Esophagus muscularis mucosa (tissue), 4 donors: ENCODE measurements around the gene A2M. TPM values are rescaled to one million over a fixed set of nuclear protein-coding genes. Genes with fewer than 3 reads are reported as not detected.

Source experiments
- DNase-seq: peaks from one replicate; pipeline ENCODE4 v3.0.0-alpha.2; 2017; ENCODE audit errors: extremely low spot score
- H3K27ac ChIP-seq, 4 donors: fragments of 200-600 bp; sonication (generic); replicated peaks in 1 of 4; 1 replicate in 3 of 4; 2 replicates in 1 of 4; pipeline ENCODE4 v1.5.1; 2016 to 2019; ENCODE audit warnings: mild to moderate bottlenecking in 1 of 4
- H3K27me3 ChIP-seq, 4 donors: fragments of 200-600 bp; sonication (generic); one replicate each; pipeline versions ENCODE4 v1.5.1 to v1.6.0; 2016 to 2019
- H3K36me3 ChIP-seq, 4 donors: fragments of 200-600 bp; sonication (generic); one replicate each; pipeline ENCODE4 v1.5.1; 2016 to 2019
- H3K4me1 ChIP-seq, 4 donors: fragments of 200-600 bp; sonication (generic); one replicate each; pipeline ENCODE4 v1.5.1; 2016 to 2019
- H3K4me3 ChIP-seq, 4 donors: fragments of 200-600 bp; sonication (generic); 1 replicate in 2 of 4; 2 replicates in 2 of 4; pipeline ENCODE4 v1.5.1; 2016 to 2019; ENCODE audit warnings: mild to moderate bottlenecking in 4 of 4, moderate library complexity in 1 of 4
- H3K9me3 ChIP-seq, 4 donors: fragments of 200-600 bp; sonication (generic); 1 replicate in 3 of 4; 2 replicates in 1 of 4; pipeline ENCODE4 v1.5.1; 2016 to 2019
- EP300 ChIP-seq: sonication (generic); formaldehyde crosslinking; IDR thresholded peaks from one replicate; pipeline ENCODE4 v1.6.1; 2017; ENCODE audit warnings: antibody characterized with exemption
- POLR2A ChIP-seq: fragments of 450-650 bp; IDR thresholded peaks from one replicate; pipeline ENCODE4 v1.6.1; 2017; ENCODE audit warnings: antibody characterized with exemption, moderate library complexity, mild to moderate bottlenecking, low read depth
- POLR2AphosphoS5 ChIP-seq, 2 donors: sonication (generic); formaldehyde crosslinking; IDR thresholded peaks; one replicate each; pipeline ENCODE4 v1.6.1; 2017; ENCODE audit warnings: antibody characterized with exemption in 2 of 2
- WGBS: methylation state at CpG from one replicate; pipeline ENCODE4 v1.1.5; 2018; 5-methylcytosine and 5-hydroxymethylcytosine counted together
- intact Hi-C: fragments of 100-400 bp; cut with DNase I; formaldehyde crosslinking; loops from one replicate; pipeline ENCODE4 v1.15.1; 2023
- total RNA-seq, 4 donors: library from RNA; depleted of rRNA; stranded (reverse); fragments of >200 nt; gene quantifications; one replicate each; pipeline versions ENCODE4 v1.1.0 to v1.2.1, GENCODE V29; 2016
- TF ChIP-seq, protein P1 (sequence below), 3 experiments: fragments of 200-600 bp in 2 of 3; fragments of 450-650 bp in 1 of 3; sonication (generic) in 2 of 3; IDR thresholded peaks; one replicate each; pipeline ENCODE4 v1.5.1; 2017 to 2019; ENCODE audit warnings: antibody characterized with exemption in 3 of 3, mild to moderate bottlenecking in 2 of 3, moderate library complexity in 1 of 3

A2M gene
- total RNA-seq, 4 donors from 2014 or later = 271 to 678 (median 484) TPM

DNA sequence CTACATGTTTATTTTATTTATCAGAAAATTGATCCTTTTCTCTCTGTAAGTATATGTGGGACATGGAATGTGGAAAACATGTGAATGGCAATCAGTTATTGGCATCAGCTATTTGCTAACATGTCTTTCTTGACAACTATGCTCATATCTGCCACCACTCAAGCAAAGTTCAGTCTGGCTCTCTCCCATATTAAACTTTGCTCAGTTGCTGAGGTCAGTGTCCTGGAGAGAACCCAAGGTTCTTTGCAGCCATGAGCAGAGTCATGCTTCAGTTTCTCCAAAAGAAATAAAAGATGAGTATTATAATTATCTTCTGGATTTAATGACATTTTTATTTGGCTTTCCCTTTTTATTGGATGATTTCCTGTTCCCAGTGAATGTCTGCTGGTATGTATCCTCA lies 42.6 kb downstream of the A2M start:
- peaks cover 56 to 100% (median 97%) of the 10 kb centered on the region in 4 donors for H3K36me3 ChIP-seq
- intact Hi-C loops = no loop called here
- H3K27me3 ChIP-seq = no peaks in the 10 kb centered on the region
- no peaks in the 10 kb centered on the region for H3K9me3 ChIP-seq
- H3K4me1 ChIP-seq = no peaks in the 10 kb centered on the region
- peak overlapping the region in 1 of 4 donors; percentile 32 for H3K27ac ChIP-seq
- DNase-seq = no peak
- H3K4me3 ChIP-seq = no peak overlapping the region
- TF ChIP-seq POLR2A (no peak), EP300 (no peak), POLR2AphosphoS5 (IDR thresholded peaks at IDR 0.05) (no peak)
- TF ChIP-seq, protein P1, sequence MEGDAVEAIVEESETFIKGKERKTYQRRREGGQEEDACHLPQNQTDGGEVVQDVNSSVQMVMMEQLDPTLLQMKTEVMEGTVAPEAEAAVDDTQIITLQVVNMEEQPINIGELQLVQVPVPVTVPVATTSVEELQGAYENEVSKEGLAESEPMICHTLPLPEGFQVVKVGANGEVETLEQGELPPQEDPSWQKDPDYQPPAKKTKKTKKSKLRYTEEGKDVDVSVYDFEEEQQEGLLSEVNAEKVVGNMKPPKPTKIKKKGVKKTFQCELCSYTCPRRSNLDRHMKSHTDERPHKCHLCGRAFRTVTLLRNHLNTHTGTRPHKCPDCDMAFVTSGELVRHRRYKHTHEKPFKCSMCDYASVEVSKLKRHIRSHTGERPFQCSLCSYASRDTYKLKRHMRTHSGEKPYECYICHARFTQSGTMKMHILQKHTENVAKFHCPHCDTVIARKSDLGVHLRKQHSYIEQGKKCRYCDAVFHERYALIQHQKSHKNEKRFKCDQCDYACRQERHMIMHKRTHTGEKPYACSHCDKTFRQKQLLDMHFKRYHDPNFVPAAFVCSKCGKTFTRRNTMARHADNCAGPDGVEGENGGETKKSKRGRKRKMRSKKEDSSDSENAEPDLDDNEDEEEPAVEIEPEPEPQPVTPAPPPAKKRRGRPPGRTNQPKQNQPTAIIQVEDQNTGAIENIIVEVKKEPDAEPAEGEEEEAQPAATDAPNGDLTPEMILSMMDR (IDR thresholded peaks at IDR 0.05) = no peak

DNA sequence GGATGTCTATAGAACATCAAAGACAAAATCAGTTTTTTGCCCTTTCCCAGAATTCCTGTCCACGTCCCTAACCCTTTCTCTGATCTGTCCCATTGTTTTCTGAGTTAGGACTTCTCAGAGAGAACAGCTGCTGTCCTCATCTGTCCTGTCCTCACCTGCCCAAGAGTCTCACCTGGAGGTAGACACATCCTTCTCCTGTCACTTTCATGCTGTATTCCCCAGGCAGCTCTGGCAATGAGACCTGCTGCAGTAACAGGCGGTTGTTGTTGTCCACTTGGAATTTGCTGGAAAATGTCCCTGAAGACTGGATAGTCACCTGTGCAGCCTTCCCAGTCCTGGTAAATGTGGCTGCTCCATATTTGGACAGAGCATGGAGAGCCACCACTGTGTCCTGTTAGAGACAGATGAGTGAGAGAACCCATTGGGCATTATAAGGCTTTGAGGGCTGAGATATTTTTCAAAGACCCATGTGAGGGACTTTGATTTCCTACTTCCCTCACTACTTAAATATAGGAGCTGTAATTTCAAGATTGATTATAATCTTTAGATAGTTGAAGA lies 43.2 kb downstream of the A2M start:
- intact Hi-C loops = no loop called here
- DNase-seq = no peak
- H3K4me1 ChIP-seq = no peaks in the 10 kb centered on the region
- 88% methylated on average over 2 of the region's 2 CpGs for WGBS
- TF ChIP-seq EP300 (no peak), POLR2A (no peak), POLR2AphosphoS5 (IDR thresholded peaks at IDR 0.05) (no peak)
- TF ChIP-seq, protein P1 (IDR thresholded peaks at IDR 0.05) = no peak
- H3K9me3 ChIP-seq = no peaks in the 10 kb centered on the region
- no peaks in the 10 kb centered on the region for H3K27me3 ChIP-seq
- peak overlapping the region in 1 of 4 donors; percentile 32 for H3K27ac ChIP-seq
- H3K36me3 ChIP-seq = peaks cover 55 to 100% (median 97%) of the 10 kb centered on the region in 4 donors
- H3K4me3 ChIP-seq = no peak overlapping the region

DNA sequence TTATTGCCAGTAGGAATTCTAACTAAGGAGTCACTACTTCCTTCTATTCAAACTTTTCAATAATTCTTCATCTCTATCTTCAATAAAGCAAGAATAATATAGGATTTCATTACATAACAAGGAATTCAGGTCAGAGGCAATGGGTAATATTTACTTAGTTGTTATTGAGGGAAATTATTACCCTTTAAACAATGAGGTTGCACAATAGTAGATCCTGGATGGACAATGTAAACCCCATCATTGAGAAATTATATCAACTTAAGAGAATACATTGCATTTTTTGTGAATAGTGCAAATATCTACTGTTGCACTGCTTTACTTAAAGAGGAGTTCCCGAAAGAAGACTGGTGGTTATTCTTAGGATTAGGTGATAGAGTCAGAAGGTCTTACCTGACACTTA lies 43.8 kb downstream of the A2M start:
- Histone ChIP-seq H3K9me3 (no peaks in the 10 kb centered on the region), H3K36me3 (peaks cover 49 to 99% (median 93%) of the 10 kb centered on the region in 4 donors), H3K4me3 (no peak overlapping the region), H3K27ac (no peak overlapping the region), H3K4me1 (peaks cover 0 to under 1% (median 0%) of the 10 kb centered on the region in 4 donors), H3K27me3 (no peaks in the 10 kb centered on the region)
- DNase-seq = no peak
- TF ChIP-seq POLR2A = no peak
- no peak for TF ChIP-seq POLR2AphosphoS5 (IDR thresholded peaks at IDR 0.05)
- TF ChIP-seq, protein P1 (IDR thresholded peaks at IDR 0.05) = no peak
- TF ChIP-seq EP300 = no peak
- intact Hi-C loops = no loop called here
- 85% methylated on average over 1 of the region's 1 CpG for WGBS

DNA sequence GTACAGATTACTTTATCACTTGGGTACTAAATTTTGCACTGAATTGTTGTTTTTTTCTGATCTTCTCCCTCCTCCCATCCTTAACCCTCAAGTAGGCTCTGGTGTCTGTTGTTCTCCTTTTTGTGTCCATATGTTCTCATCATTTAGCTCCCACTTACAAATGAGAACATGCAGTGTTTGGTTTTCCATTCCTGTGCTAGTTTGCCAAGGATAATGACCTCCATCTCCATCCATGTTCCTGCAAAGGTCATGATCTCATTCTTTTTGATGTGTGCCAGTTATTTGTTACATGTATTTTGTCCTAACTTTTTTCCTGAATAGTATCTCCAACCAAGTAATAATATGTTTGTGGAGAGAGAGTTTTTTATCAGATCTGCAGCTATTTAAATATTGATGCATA lies 44.2 kb downstream of the A2M start:
- Histone ChIP-seq H3K27me3 (no peaks in the 10 kb centered on the region), H3K27ac (no peak overlapping the region), H3K4me3 (no peak overlapping the region), H3K36me3 (peaks cover 44 to 98% (median 89%) of the 10 kb centered on the region in 4 donors), H3K9me3 (no peaks in the 10 kb centered on the region), H3K4me1 (peaks cover 0 to 5% (median under 1%) of the 10 kb centered on the region in 4 donors)
- intact Hi-C loops = no loop called here
- TF ChIP-seq, protein P1 (IDR thresholded peaks at IDR 0.05) = no peak
- no peak for TF ChIP-seq POLR2A
- no peak for TF ChIP-seq EP300
- no peak for TF ChIP-seq POLR2AphosphoS5 (IDR thresholded peaks at IDR 0.05)
- DNase-seq = no peak

DNA sequence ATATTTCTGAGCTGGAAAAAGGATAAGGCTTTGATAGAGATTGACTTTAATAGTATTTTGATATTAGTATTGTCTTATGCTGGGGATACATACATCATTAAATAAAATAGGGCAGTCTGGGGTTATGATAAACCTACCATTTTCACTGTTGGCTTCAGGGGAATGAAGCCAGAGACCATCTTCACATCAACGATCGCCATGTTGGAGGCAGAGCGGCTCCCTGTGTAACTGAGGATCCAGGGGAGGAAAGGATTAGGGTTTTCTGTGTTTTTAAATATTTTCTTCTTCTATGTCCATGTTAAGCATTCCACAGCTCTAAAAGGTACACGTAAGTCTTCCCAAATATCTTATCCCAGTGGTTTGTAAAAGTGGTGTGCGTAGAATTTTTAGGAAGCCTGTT lies 45.4 kb downstream of the A2M start:
- intact Hi-C loops = no loop called here
- peaks cover 2 to 15% (median 11%) of the 10 kb centered on the region in 4 donors for H3K4me1 ChIP-seq
- WGBS = 93% methylated on average over 5 of the region's 5 CpGs

More for the DNA sequence above, 45.4 kb downstream of the A2M start:
- no peak overlapping the region for H3K4me3 ChIP-seq
- H3K9me3 ChIP-seq = no peaks in the 10 kb centered on the region
- H3K27ac ChIP-seq = no peak overlapping the region
- no peak for DNase-seq
- peaks cover 34 to 91% (median 78%) of the 10 kb centered on the region in 4 donors for H3K36me3 ChIP-seq
- TF ChIP-seq EP300 (no peak), POLR2AphosphoS5 (IDR thresholded peaks at IDR 0.05) (no peak), POLR2A (no peak)
- TF ChIP-seq, protein P1 (IDR thresholded peaks at IDR 0.05) = no peak
- no peaks in the 10 kb centered on the region for H3K27me3 ChIP-seq
